GM23338 (cell line): Measurements from ENCODE around the gene FAM13A. TPM values are rescaled to one million over a fixed set of nuclear protein-coding genes. Genes with fewer than 3 reads are reported as not detected.

ENCODE experiments used
- ATAC-seq: fragments of 200-7000 bp; cut with Tn5 transposase; 3 replicates; pipeline ENCODE4 v1.9.1; 2020
- DNase-seq: peaks from one replicate; pipeline ENCODE4 v3.0.0-alpha.2; 2015; ENCODE audit warnings: low spot score
- H2AFZ ChIP-seq: fragments of 200-600 bp; sonication (generic); 2 replicates; pipeline ENCODE4 v1.8.0; 2016; ENCODE audit warnings: antibody characterized with exemption, mild to moderate bottlenecking, moderate library complexity
- H3F3A ChIP-seq: fragments of 200-600 bp; sonication (generic); replicated peaks from 2 replicates; pipeline ENCODE4 v1.8.0; 2017; ENCODE audit warnings: antibody characterized with exemption, mixed run types, low read depth
- H3K27ac ChIP-seq: fragments of 200-600 bp; sonication (generic); 2 replicates; pipeline ENCODE4 v1.6.1; 2016; ENCODE audit warnings: low read depth
- H3K27me3 ChIP-seq: fragments of 200-600 bp; sonication (generic); 2 replicates; pipeline ENCODE4 v1.8.0; 2016; ENCODE audit warnings: mild to moderate bottlenecking, mixed run types, moderate library complexity; ENCODE audit not compliant: insufficient read depth
- H3K36me3 ChIP-seq: fragments of 200-600 bp; sonication (generic); 2 replicates; pipeline ENCODE4 v1.8.0; 2016; ENCODE audit warnings: mild to moderate bottlenecking; ENCODE audit not compliant: insufficient read depth
- H3K4me1 ChIP-seq: fragments of 200-600 bp; sonication (generic); 2 replicates; pipeline ENCODE4 v1.8.0; 2016; ENCODE audit warnings: mild to moderate bottlenecking, moderate library complexity; ENCODE audit not compliant: insufficient read depth
- H3K4me2 ChIP-seq: fragments of 200-600 bp; sonication (generic); 2 replicates; pipeline ENCODE4 v1.7.1; 2017; ENCODE audit warnings: mixed run types
- H3K4me3 ChIP-seq: fragments of 200-600 bp; sonication (generic); 2 replicates; pipeline ENCODE4 v1.6.1; 2016; ENCODE audit warnings: mixed run types
- H3K79me2 ChIP-seq: fragments of 200-600 bp; sonication (generic); replicated peaks from 2 replicates; pipeline ENCODE4 v1.8.0; 2017; ENCODE audit warnings: mild to moderate bottlenecking; ENCODE audit not compliant: insufficient read depth
- H3K9me2 ChIP-seq: fragments of 200-600 bp; sonication (generic); 2 replicates; pipeline ENCODE4 v1.8.0; 2017; ENCODE audit not compliant: insufficient read depth
- H4K20me1 ChIP-seq: fragments of 200-600 bp; sonication (generic); replicated peaks from 2 replicates; pipeline ENCODE4 v1.8.0; 2017; ENCODE audit warnings: mild to moderate bottlenecking; ENCODE audit not compliant: insufficient read depth
- H3K27ac Mint-ChIP-seq: 2 replicates; pipeline ENCODE4 v1.8.0; 2020; ENCODE audit warnings: inconsistent platforms, mild to moderate bottlenecking, moderate library complexity, mixed read lengths
- H3K27me3 Mint-ChIP-seq: 3 replicates; pipeline ENCODE4 v1.8.0; 2022; ENCODE audit warnings: low read depth, mild to moderate bottlenecking, moderate library complexity, mixed read lengths, inconsistent platforms; ENCODE audit not compliant: insufficient read depth, poor library complexity
- H3K36me3 Mint-ChIP-seq: 3 replicates; pipeline ENCODE4 v1.8.0; 2021; ENCODE audit warnings: low read depth, mild to moderate bottlenecking, inconsistent platforms, moderate library complexity, mixed read lengths
- H3K4me1 Mint-ChIP-seq: 3 replicates; pipeline ENCODE4 v1.8.0; 2020; ENCODE audit warnings: mild to moderate bottlenecking, inconsistent platforms, mixed read lengths
- H3K4me3 Mint-ChIP-seq: 3 replicates; pipeline ENCODE4 v1.8.0; 2021; ENCODE audit warnings: moderate library complexity, mild to moderate bottlenecking, inconsistent platforms, mixed read lengths
- H3K9me3 Mint-ChIP-seq: 3 replicates; pipeline ENCODE4 v1.8.0; 2020; ENCODE audit warnings: moderate library complexity, mild to moderate bottlenecking, inconsistent platforms, mixed read lengths
- CREB1 ChIP-seq: fragments of 250-450 bp; sonication (Bioruptor Pico); IDR thresholded peaks from 2 replicates; pipeline ENCODE4 v1.5.0; 2020; ENCODE audit warnings: low read depth, mild to moderate bottlenecking, moderate library complexity
- CTCF ChIP-seq, 2 experiments: fragments of 200-600 bp in 1 of 2; sonication (generic) in 1 of 2; conservative IDR thresholded peaks; 2 replicates each; pipeline versions ENCODE4 v1.5.1 to v1.6.1; 2016 to 2017; ENCODE audit warnings: antibody characterized with exemption in 2 of 2, low read depth in 2 of 2, mild to moderate bottlenecking in 2 of 2, moderate library complexity in 1 of 2
- ETS1 ChIP-seq: IDR thresholded peaks from 2 replicates; pipeline ENCODE4 v1.6.1; 2016; ENCODE audit warnings: antibody characterized with exemption
- EZH2 ChIP-seq: fragments of 200-600 bp; sonication (generic); IDR thresholded peaks from one replicate; pipeline ENCODE4 v1.8.0; 2017; ENCODE audit warnings: antibody characterized with exemption, mild to moderate bottlenecking, low read depth; ENCODE audit not compliant: unreplicated experiment
- EZH2phosphoT487 ChIP-seq: fragments of 200-600 bp; sonication (generic); IDR thresholded peaks from one replicate; pipeline ENCODE4 v1.8.1; 2018; ENCODE audit warnings: antibody characterized with exemption; ENCODE audit not compliant: unreplicated experiment
- NANOG ChIP-seq: IDR thresholded peaks from 2 replicates; pipeline ENCODE4 v1.6.1; 2016; ENCODE audit warnings: antibody characterized with exemption, borderline replicate concordance
- POLR2AphosphoS5 ChIP-seq: IDR thresholded peaks from 2 replicates; pipeline ENCODE4 v1.6.1; 2016; ENCODE audit warnings: antibody characterized with exemption, low read depth
- REST ChIP-seq: IDR thresholded peaks from one replicate; pipeline ENCODE4 v1.6.1; 2018; ENCODE audit warnings: antibody characterized with exemption; ENCODE audit not compliant: unreplicated experiment
- STAT1 ChIP-seq: IDR thresholded peaks from one replicate; pipeline ENCODE4 v1.6.1; 2016; ENCODE audit warnings: antibody characterized with exemption; ENCODE audit not compliant: unreplicated experiment
- ZNF114 ChIP-seq: fragments of 250-450 bp; sonication (Bioruptor Pico); IDR thresholded peaks from 2 replicates; pipeline ENCODE4 v1.5.0; 2020; ENCODE audit warnings: mild to moderate bottlenecking, moderate library complexity
- ZNF331 ChIP-seq: fragments of 250-450 bp; sonication (Bioruptor Pico); IDR thresholded peaks from 2 replicates; pipeline ENCODE4 v1.5.0; 2020; ENCODE audit warnings: low read depth, mild to moderate bottlenecking, moderate library complexity
- polyA plus RNA-seq: library from polyadenylated mRNA; unstranded; fragments of >200 nt; fragmentation: Nextera tagmentation; extraction: Ambion mirVana; gene quantifications from 2 replicates; pipeline ENCODE4 v1.2.1, GENCODE V29; 2016
- total RNA-seq: library from RNA; depleted of rRNA; stranded (reverse); fragments of >200 nt; shearing (Covaris generic); gene quantifications from 2 replicates; pipeline ENCODE4 v1.2.3, GENCODE V29; 2014

The FAM13A gene
- total and polyA plus RNA-seq, 2 experiments from 2014 or later: 13.9 to 28.4 TPM

- Histone ChIP-seq H3K9me2 (no peaks in the 10 kb centered on the region), H4K20me1 (no peaks in the 10 kb centered on the region), H2AFZ (no peak overlapping the region), H3K79me2 (no peaks in the 10 kb centered on the region), H3K27me3 (no peaks in the 10 kb centered on the region), H3F3A (no peaks in the 10 kb centered on the region), H3K36me3 (peaks cover 4% of the 10 kb centered on the region; the same call in 1 of the 2 replicates), H3K4me2 (no peak overlapping the region), H3K4me3 (no peak overlapping the region), H3K27ac (no peak overlapping the region), H3K4me1 (peaks cover 28% of the 10 kb centered on the region)
- Mint-ChIP-seq H3K27me3 (no peaks in the 10 kb centered on the region), H3K9me3 (no peaks in the 10 kb centered on the region), H3K36me3 (no peaks in the 10 kb centered on the region), H3K27ac (peak overlapping the region; percentile 70; the same call in 1 of the 2 replicates), H3K4me1 (peaks cover 25% of the 10 kb centered on the region), H3K4me3 (no peak overlapping the region)
- DNase-seq: peak; percentile 36
- TF ChIP-seq CTCF (conservative IDR thresholded peaks at IDR 0.05; ENCODE audit: low read depth in 2 of 2): peak; percentile 45 to 48
- TF ChIP-seq POLR2AphosphoS5: no peak
- no peak for ATAC-seq
Measured at GRCh38 chr4:88791274-88791673, 265.7 kb downstream of the FAM13A start.

GRCh38 chr4:88788895-88789294 is 268.1 kb downstream of the FAM13A start:
- H3K4me2 ChIP-seq: no peak overlapping the region
- H2AFZ ChIP-seq: no peak overlapping the region
- no peak overlapping the region for H3K4me3 Mint-ChIP-seq
- no peaks in the 10 kb centered on the region for H3K9me3 Mint-ChIP-seq
- H3K4me1 ChIP-seq: peaks cover 21% of the 10 kb centered on the region
- no peak overlapping the region for H3K27ac Mint-ChIP-seq
- TF ChIP-seq STAT1: no peak
- TF ChIP-seq POLR2AphosphoS5: no peak
- TF ChIP-seq EZH2: no peak
- no peak for TF ChIP-seq ZNF114
- no peak for TF ChIP-seq ZNF331 (CRISPR knock-in tag)
- TF ChIP-seq ETS1: no peak
- no peak for TF ChIP-seq NANOG
- no peak for TF ChIP-seq CTCF (conservative IDR thresholded peaks at IDR 0.05; ENCODE audit: low read depth in 2 of 2)
- no peak for TF ChIP-seq REST
- TF ChIP-seq EZH2phosphoT487: no peak
- TF ChIP-seq CREB1 (CRISPR knock-in tag): no peak
- no peaks in the 10 kb centered on the region for H3K79me2 ChIP-seq
- no peaks in the 10 kb centered on the region; the same call in 2 of the 3 replicates for H3K36me3 Mint-ChIP-seq
- no peak overlapping the region for H3K27ac ChIP-seq
- H3K9me2 ChIP-seq: no peaks in the 10 kb centered on the region
- peaks cover 23% of the 10 kb centered on the region for H3K4me1 Mint-ChIP-seq
- H4K20me1 ChIP-seq: no peaks in the 10 kb centered on the region
- no peak overlapping the region for H3K4me3 ChIP-seq
- no peak for ATAC-seq
- no peaks in the 10 kb centered on the region for H3K27me3 Mint-ChIP-seq
- no peaks in the 10 kb centered on the region for H3F3A ChIP-seq
- H3K27me3 ChIP-seq: no peaks in the 10 kb centered on the region
- peaks cover 4% of the 10 kb centered on the region; the same call in 1 of the 2 replicates for H3K36me3 ChIP-seq
- no peak for DNase-seq
